GM10266 (cell line): ENCODE data around the gene GGT7.
A peak's percentile ranks its signal among the peaks of the same experiment; 100 is the strongest.

ENCODE experiments used
- DNase-seq: peaks from one replicate; pipeline ENCODE4 v3.0.0; 2012; ENCODE audit errors: extremely low spot score
- TF ChIP-seq, protein P1 (sequence below): IDR thresholded peaks from 2 replicates; pipeline ENCODE4 v1.5.1; 2012; ENCODE audit warnings: mild to moderate bottlenecking, low read depth; ENCODE audit not compliant: control insufficient read depth, insufficient read depth; ENCODE audit errors: missing control alignments

The GGT7 gene

DNA sequence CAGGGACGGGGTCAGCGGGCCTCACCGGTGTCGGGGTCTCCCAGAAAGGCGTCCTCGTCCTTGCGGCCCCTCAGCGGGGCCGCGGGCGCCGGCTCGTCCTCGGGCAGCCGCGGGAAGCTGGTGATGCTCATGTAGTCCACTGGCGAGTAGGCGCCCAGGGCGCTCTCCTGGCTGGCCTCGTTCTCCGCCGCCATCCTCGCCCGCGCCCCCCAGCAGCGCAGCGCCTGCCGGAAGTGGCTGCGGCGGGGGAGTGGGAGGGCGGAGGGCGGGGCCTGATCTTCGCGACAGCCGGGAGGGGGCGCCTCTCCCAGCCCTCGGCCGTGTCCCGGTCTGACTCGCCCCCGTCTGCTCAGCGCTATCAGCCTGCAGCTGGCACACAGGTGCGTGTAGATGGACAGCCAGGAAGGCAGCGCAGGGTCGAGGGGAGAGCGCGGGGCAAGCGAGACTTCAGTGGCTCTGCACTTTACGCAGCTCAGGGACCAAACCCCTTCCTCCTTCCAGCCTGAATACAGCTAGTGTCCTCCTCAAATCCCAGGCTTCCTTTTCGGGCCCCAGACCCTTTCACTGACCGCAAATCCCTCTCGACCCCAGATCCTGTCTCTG, at the start of gene GGT7:
TSS of gene GGT7 (minus strand) at position 235 of the 603 bp plus-strand sequence. CDS start at position 194, 41 bp downstream.
- TF ChIP-seq, protein P1, sequence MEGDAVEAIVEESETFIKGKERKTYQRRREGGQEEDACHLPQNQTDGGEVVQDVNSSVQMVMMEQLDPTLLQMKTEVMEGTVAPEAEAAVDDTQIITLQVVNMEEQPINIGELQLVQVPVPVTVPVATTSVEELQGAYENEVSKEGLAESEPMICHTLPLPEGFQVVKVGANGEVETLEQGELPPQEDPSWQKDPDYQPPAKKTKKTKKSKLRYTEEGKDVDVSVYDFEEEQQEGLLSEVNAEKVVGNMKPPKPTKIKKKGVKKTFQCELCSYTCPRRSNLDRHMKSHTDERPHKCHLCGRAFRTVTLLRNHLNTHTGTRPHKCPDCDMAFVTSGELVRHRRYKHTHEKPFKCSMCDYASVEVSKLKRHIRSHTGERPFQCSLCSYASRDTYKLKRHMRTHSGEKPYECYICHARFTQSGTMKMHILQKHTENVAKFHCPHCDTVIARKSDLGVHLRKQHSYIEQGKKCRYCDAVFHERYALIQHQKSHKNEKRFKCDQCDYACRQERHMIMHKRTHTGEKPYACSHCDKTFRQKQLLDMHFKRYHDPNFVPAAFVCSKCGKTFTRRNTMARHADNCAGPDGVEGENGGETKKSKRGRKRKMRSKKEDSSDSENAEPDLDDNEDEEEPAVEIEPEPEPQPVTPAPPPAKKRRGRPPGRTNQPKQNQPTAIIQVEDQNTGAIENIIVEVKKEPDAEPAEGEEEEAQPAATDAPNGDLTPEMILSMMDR, result peak; percentile 74
- peak; percentile 91 for DNase-seq

DNA sequence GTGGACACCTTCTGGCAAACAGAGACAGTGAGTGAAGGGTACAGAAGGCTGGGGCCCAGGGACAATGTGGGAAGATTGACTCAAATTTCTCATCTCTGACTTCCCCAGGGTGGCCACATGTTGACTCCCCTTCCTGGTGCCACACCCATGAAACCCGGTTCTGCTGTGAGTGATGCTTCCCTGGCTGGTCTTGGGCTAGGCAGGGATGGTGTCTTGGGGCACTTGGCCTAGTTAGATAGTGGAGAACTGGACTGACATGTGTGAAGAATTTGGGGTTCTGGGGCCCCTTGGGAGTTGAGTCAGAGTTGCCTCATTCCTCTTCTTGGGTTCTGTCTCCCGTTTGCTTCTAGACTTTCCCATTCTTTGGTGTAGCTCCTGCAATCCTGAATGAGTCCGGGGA, 48.8 kb upstream of the GGT7 start:
- TF ChIP-seq, protein P1, result no peak
- DNase-seq, result no peak

DNA sequence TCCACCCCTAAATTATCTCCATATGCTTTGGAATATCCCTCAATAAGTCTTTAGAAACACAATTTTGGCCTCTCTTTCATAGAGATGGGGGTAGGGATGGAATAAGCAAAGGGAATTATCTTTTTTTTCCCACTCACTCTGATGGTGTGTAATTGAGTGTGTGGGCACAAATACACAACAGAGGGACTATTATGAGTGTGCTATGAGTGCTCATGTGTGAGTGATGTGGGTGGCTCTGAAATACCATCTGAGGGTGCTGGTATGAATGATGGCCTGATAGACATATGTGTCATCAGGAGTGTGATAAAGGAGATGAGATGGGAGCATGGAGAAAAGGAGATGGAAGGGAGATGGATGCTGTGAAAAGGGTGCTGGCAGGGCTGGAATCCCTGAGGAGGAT, 47.4 kb upstream of the GGT7 start:
- TF ChIP-seq, protein P1, result no peak
- DNase-seq, result no peak

- DNase-seq, result no peak
- TF ChIP-seq, protein P1, result no peak
Observed at GRCh38 chr20:34916774-34917354, 44.2 kb upstream of the GGT7 start.

DNA sequence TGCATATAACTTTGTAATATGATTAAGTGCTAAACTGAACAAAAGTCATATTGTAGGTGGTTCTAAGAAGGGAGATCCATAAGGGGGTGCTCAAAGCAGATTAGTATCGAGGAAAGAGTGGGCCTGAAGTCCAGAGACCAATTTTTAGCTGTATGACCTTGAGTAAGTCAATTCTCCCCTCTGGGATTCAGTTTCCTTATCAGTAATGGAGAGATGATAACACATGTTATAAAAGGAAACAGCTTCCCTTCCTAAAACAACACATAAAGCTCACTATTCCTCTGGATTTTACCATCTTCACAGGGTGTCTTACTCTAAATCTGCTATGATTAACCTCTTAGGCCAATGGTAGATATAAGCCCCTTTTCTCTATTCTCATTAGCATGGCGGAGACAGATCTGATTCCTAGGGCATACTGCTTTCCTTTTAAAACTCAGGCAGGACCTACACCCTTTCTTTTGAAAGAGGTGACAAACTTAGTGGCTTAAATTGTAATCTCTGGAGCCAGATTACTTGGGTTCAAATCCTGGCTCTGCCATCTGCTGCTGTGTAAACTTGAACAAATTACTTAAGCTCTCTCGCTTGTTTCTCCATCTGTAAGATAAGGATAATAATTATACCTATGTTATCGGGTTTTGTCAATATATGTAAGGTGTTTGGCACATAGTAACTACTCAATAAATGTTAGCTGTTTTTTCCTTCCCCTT, 43.2 kb upstream of the GGT7 start:
- no peak for DNase-seq
- TF ChIP-seq, protein P1, result no peak

DNA sequence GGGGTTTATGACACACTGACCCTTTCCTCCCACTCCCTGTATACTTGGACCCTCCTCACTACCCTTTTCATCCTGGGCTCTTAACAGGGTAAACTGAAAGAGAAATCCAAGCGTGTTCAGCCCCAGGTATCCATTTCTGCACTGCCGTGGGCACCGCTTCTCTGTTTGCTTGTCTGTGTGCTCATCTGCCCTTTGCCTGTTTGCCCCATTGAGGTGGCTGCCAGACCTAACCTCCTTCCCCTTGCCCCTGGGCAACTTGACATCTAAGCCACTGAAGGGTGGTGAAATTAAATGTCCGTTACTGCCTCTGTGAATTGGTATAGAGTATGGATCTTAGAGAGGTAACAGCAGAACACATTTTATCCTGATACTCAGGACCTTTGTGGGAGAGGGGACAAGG, 42.5 kb upstream of the GGT7 start:
- DNase-seq, result no peak
- TF ChIP-seq, protein P1, result no peak
